ENCODE data around the gene WFS1. TPM values are rescaled to one million over a fixed set of nuclear protein-coding genes. Genes with fewer than 3 reads are reported as not detected.

Gene WFS1
- total and polyA plus RNA-seq, 2 of the 13 experiments (the other 11 are each of a cell fraction or from before 2014, with no cell fraction given): 39.1 to 42.2 TPM

DNA sequence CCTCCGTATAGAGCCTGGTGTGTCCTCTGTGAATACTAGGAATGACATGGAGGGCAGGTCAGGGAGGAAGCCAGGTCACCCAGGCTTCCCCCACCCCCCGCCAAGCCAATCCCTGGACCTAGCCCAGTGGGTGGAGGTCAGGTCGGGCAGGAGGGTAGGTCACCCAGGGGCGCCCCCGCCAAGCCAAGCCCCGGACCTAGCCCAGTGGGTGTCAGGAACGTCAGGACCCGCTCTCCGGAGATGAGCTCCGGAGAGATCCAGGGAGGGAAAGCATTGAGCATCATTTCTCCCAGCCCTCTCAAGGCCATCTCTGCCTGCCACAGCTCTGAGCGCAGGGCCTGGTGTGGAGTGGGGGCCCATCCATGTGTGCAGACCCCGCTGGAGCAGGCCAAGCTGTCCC, 48.6 kb downstream of the WFS1 start:
- WGBS (ENCODE audit: low lambda C conversion rate): 76% methylated on average over 5 of the region's 12 CpGs
- in situ Hi-C loops (cut with HindIII; ENCODE audit: extremely low pct_ligation_motif_present, low pct_unique_long_range_greater_than_20kb) (no loop called here), intact Hi-C loops (cut with micrococcal nuclease; ENCODE audit: unreplicated experiment) (no loop called here)
- Histone ChIP-seq H3K4me3 (replicated peaks in 1 of 3; ENCODE audit: insufficient read depth in 1 of 3, low read depth in 2 of 3, low read length in 3 of 3) (no peak overlapping the region), H3K36me3 (replicated peaks in 1 of 2; ENCODE audit: control insufficient read depth in 1 of 2, insufficient read depth in 2 of 2, low read length in 2 of 2) (no peaks in the 10 kb centered on the region), H2AFZ (ENCODE audit: low read length) (no peak overlapping the region), H4K20me1 (ENCODE audit: insufficient read depth, low read length) (no peaks in the 10 kb centered on the region), H3K79me2 (ENCODE audit: insufficient read depth, low read length) (peaks cover 16% of the 10 kb centered on the region), H3K27ac (ENCODE audit: extremely low read length, insufficient read depth, low read length) (no peak overlapping the region), H3K27me3 (ENCODE audit: control insufficient read depth in 1 of 2, insufficient read depth in 2 of 2, low read length in 2 of 2) (no peaks in the 10 kb centered on the region), H3K4me1 (ENCODE audit: insufficient read depth, low read length) (peaks cover 58% of the 10 kb centered on the region), H3K4me2 (ENCODE audit: low read depth, low read length) (no peak overlapping the region), H3K9me3 (ENCODE audit: low read length) (no peaks in the 10 kb centered on the region), H3K9ac (ENCODE audit: insufficient read depth, low read depth, low read length) (no peak overlapping the region)
- TF ChIP-seq POLR2A (IDR thresholded peaks at IDR 0.05; ENCODE audit: insufficient read depth in 1 of 2, low read depth in 2 of 2, low read length in 2 of 2) (no peak), TARDBP (CRISPR knock-in tag; IDR thresholded peaks at IDR 0.05) (no peak)
- TF ChIP-seq, protein P1, sequence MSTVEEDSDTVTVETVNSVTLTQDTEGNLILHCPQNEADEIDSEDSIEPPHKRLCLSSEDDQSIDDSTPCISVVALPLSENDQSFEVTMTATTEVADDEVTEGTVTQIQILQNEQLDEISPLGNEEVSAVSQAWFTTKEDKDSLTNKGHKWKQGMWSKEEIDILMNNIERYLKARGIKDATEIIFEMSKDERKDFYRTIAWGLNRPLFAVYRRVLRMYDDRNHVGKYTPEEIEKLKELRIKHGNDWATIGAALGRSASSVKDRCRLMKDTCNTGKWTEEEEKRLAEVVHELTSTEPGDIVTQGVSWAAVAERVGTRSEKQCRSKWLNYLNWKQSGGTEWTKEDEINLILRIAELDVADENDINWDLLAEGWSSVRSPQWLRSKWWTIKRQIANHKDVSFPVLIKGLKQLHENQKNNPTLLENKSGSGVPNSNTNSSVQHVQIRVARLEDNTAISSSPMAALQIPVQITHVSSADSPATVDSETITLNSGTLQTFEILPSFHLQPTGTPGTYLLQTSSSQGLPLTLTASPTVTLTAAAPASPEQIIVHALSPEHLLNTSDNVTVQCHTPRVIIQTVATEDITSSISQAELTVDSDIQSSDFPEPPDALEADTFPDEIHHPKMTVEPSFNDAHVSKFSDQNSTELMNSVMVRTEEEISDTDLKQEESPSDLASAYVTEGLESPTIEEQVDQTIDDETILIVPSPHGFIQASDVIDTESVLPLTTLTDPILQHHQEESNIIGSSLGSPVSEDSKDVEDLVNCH (CRISPR knock-in tag; IDR thresholded peaks at IDR 0.05): no peak
- TF ChIP-seq, protein P2, sequence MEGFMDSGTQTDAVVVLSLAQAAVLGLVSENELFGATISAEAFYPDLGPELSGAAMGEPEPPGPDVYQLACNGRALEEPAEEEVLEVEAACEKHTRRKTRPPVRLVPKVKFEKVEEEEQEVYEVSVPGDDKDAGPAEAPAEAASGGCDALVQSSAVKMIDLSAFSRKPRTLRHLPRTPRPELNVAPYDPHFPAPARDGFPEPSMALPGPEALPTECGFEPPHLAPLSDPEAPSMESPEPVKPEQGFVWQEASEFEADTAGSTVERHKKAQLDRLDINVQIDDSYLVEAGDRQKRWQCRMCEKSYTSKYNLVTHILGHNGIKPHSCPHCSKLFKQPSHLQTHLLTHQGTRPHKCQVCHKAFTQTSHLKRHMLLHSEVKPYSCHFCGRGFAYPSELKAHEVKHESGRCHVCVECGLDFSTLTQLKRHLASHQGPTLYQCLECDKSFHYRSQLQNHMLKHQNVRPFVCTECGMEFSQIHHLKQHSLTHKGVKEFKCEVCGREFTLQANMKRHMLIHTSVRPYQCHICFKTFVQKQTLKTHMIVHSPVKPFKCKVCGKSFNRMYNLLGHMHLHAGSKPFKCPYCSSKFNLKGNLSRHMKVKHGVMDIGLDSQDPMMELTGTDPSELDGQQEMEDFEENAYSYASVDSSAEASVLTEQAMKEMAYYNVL (CRISPR knock-in tag; IDR thresholded peaks at IDR 0.05; ENCODE audit: borderline replicate concordance): no peak
- ChIA-PET CTCF (ENCODE audit: low intra/inter-chr PET ratio, low total read pairs) (no interaction called here), POLR2A (no interaction called here)
- ATAC-seq (no peak), FAIRE-seq (no peak), DNase-seq (ENCODE audit: low spot score) (no peak)
- BruUV-seq (replicated peaks): no TSS peak
